Fibroblast of lung (primary cell): ENCODE results near the gene RIPOR3.

Experiments used
- EZH2 ChIP-seq: IDR thresholded peaks from 2 replicates; pipeline ENCODE4 v1.5.1; 2012; ENCODE audit warnings: low read length, control low read depth, mild to moderate bottlenecking; ENCODE audit errors: missing control alignments
- TF ChIP-seq, protein P1 (sequence below), 2 donors: IDR thresholded peaks in 1 of 2; conservative IDR thresholded peaks in 1 of 2; 1 replicate in 1 of 2; 2 replicates in 1 of 2; pipeline ENCODE4 v1.5.1; 2011 to 2012; ENCODE audit warnings: low read length in 2 of 2, control low read depth in 1 of 2, inconsistent platforms in 1 of 2, low read depth in 1 of 2, mild to moderate bottlenecking in 1 of 2

DNA sequence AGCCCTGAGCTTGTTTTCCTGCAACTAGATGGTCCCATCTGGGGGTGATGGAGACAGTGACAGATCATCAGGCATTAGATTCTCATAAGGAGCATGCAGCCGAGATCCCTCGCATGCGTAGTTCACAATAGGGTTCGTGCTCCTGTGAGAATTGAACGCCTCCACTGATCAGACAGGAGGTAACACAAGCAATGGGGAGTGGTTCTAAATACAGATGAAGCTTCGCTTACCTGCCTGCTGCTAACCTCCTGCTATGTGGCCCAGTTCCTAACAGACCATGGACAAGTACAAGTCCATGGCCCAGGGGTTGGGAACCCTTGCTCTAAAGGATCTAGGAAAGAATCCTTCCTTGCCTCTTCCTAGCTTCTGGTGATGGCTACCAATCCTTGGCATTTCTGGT, 42.7 kb downstream of the RIPOR3 start:
- TF ChIP-seq EZH2: no peak
- TF ChIP-seq, protein P1, sequence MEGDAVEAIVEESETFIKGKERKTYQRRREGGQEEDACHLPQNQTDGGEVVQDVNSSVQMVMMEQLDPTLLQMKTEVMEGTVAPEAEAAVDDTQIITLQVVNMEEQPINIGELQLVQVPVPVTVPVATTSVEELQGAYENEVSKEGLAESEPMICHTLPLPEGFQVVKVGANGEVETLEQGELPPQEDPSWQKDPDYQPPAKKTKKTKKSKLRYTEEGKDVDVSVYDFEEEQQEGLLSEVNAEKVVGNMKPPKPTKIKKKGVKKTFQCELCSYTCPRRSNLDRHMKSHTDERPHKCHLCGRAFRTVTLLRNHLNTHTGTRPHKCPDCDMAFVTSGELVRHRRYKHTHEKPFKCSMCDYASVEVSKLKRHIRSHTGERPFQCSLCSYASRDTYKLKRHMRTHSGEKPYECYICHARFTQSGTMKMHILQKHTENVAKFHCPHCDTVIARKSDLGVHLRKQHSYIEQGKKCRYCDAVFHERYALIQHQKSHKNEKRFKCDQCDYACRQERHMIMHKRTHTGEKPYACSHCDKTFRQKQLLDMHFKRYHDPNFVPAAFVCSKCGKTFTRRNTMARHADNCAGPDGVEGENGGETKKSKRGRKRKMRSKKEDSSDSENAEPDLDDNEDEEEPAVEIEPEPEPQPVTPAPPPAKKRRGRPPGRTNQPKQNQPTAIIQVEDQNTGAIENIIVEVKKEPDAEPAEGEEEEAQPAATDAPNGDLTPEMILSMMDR (conservative IDR thresholded peaks at IDR 0.05 in 1 of 2, IDR thresholded peaks at IDR 0.05 in 1 of 2; ENCODE audit: low read depth in 1 of 2, low read length in 2 of 2): no peak
